Stomach (tissue), 19 donors: ENCODE results near the gene NPY. TPM values are rescaled to one million over a fixed set of nuclear protein-coding genes. Genes with fewer than 3 reads are reported as not detected.

Source experiments
- DNase-seq, 2 donors: peaks; one replicate each; pipeline versions ENCODE4 v3.0.0 to v3.0.0-alpha.2; 2013 to 2019
- H3K27ac ChIP-seq, 5 donors: fragments of 200-600 bp in 4 of 5; sonication (generic) in 4 of 5; one replicate each; pipeline ENCODE4 v1.5.1; 2013 to 2019; ENCODE audit warnings: mild to moderate bottlenecking in 1 of 5, moderate library complexity in 1 of 5
- H3K27me3 ChIP-seq, 3 donors: fragments of 200-600 bp; sonication (generic); one replicate each; pipeline ENCODE4 v1.5.1; 2017 to 2019; ENCODE audit warnings: mixed run types in 1 of 3
- H3K36me3 ChIP-seq, 4 donors: fragments of 200-600 bp; sonication (generic); 1 replicate in 3 of 4; 2 replicates in 1 of 4; pipeline ENCODE4 v1.5.1; 2016 to 2019
- H3K4me1 ChIP-seq, 4 donors: fragments of 200-600 bp; sonication (generic); one replicate each; pipeline ENCODE4 v1.5.1; 2016 to 2019
- H3K4me3 ChIP-seq, 4 donors: fragments of 200-600 bp; sonication (generic) in 3 of 4; one replicate each; pipeline ENCODE4 v1.5.1; 2016 to 2019; ENCODE audit warnings: mild to moderate bottlenecking in 1 of 4
- H3K9me3 ChIP-seq, 4 donors: fragments of 200-600 bp; sonication (generic); one replicate each; pipeline ENCODE4 v1.5.1; 2016 to 2019
- CTCF ChIP-seq, 7 experiments: fragments of 450-650 bp in 4 of 7; fragments of 200-600 bp in 3 of 7; sonication (generic) in 3 of 7; IDR thresholded peaks; one replicate each; pipeline ENCODE4 v1.5.1; 2016 to 2019; ENCODE audit warnings: antibody characterized with exemption in 7 of 7, control low read depth in 2 of 7, mild to moderate bottlenecking in 1 of 7
- EP300 ChIP-seq: sonication (generic); formaldehyde crosslinking; IDR thresholded peaks from one replicate; pipeline ENCODE4 v1.6.1; 2017; ENCODE audit warnings: antibody characterized with exemption
- POLR2A ChIP-seq, 4 donors: fragments of 450-650 bp; IDR thresholded peaks; one replicate each; pipeline ENCODE4 v1.6.1; 2016; ENCODE audit warnings: antibody characterized with exemption in 4 of 4, control low read depth in 2 of 4, mild to moderate bottlenecking in 1 of 4, moderate library complexity in 1 of 4
- POLR2AphosphoS5 ChIP-seq, 3 donors: sonication (generic); formaldehyde crosslinking; IDR thresholded peaks; one replicate each; pipeline ENCODE4 v1.6.1; 2016; ENCODE audit warnings: antibody characterized with exemption in 3 of 3
- WGBS, 5 donors: extraction: QIAGEN DNeasy Blood & Tissue Kit in 3 of 5; methylation state at CpG; one replicate each; pipeline versions ENCODE4 v1.1.5 to v1.1.7; 2013 to 2018; 5-methylcytosine and 5-hydroxymethylcytosine counted together
- intact Hi-C: fragments of 100-400 bp; cut with DNase I; formaldehyde crosslinking; loops from one replicate; pipeline ENCODE4 v1.15.1; 2023; ENCODE audit warnings: low total_unique reads
- long read RNA-seq, 10 donors: transcript quantifications; one replicate each; lab custom pipeline, GENCODE V29; 2026
- polyA plus RNA-seq, 3 donors: library from polyadenylated mRNA; stranded (reverse); fragments of 200-250 nt; gene quantifications; one replicate each; pipeline ENCODE4 v1.2.3, GENCODE V29; 2013
- total RNA-seq, 5 donors: library from RNA; depleted of rRNA; stranded (reverse); fragments of >200 nt; gene quantifications; one replicate each; pipeline versions ENCODE4 v1.1.0 to v1.2.3, GENCODE V29; 2014 to 2016
- donor health status: healthy with polysubstance abuse.
- donor health status: Bipolar disorder and iron deficiency.
- donor health status: healthy.

Gene NPY
- total RNA-seq: 1 to 10 TPM in 2 of 5 donors, not detected in 3; 2.9 to 6.2 TPM
- polyA plus RNA-seq: 10 to 100 TPM in 1 of 3 donors, 1 to 10 TPM in 1, not detected in 1; 2.6 to 19.2 TPM
- long read RNA-seq, donor 1, partial matches to known transcripts: 0 of 4 reads
- long read RNA-seq, donor 1, other reads (novel, unspliced or antisense): 0 of 4 reads
- long read RNA-seq, donor 2, transcript NPY-201 (4 exons, 585 nt): major isoform, 8 of 8 reads
- long read RNA-seq, donor 2, partial matches to known transcripts: 0 of 8 reads
- long read RNA-seq, donor 2, other reads (novel, unspliced or antisense): 0 of 8 reads
- long read RNA-seq, donor 3, transcript NPY-201 (4 exons, 585 nt): major isoform, 6 of 7 reads
- long read RNA-seq, donor 3, partial matches to known transcripts: 0 of 7 reads
- long read RNA-seq, donor 3, other reads (novel, unspliced or antisense): 0 of 7 reads
- long read RNA-seq, donor 4, partial matches to known transcripts: 0 of 1 reads
- long read RNA-seq, donor 4, other reads (novel, unspliced or antisense): 0 of 1 reads
- long read RNA-seq, donor 5, transcript NPY-201 (4 exons, 585 nt): major isoform, 16 of 19 reads
- long read RNA-seq, donor 5, partial matches to known transcripts: 0 of 19 reads
- long read RNA-seq, donor 5, other reads (novel, unspliced or antisense): 0 of 19 reads
- long read RNA-seq, donor 6, transcript NPY-201 (4 exons, 585 nt): major isoform, 8 of 10 reads
- long read RNA-seq, donor 6, partial matches to known transcripts: 0 of 10 reads
- long read RNA-seq, donor 6, other reads (novel, unspliced or antisense): 0 of 10 reads
- long read RNA-seq, donor 7, partial matches to known transcripts: 0 of 6 reads
- long read RNA-seq, donor 7, other reads (novel, unspliced or antisense): 0 of 6 reads
- long read RNA-seq, donor 8, transcript NPY-201 (4 exons, 585 nt): major isoform, 5 of 5 reads
- long read RNA-seq, donor 8, partial matches to known transcripts: 0 of 5 reads
- long read RNA-seq, donor 8, other reads (novel, unspliced or antisense): 0 of 5 reads
- long read RNA-seq, donor 9, transcript NPY-201 (4 exons, 585 nt): major isoform, 6 of 10 reads
- long read RNA-seq, donor 9, partial matches to known transcripts: 0 of 10 reads
- long read RNA-seq, donor 9, other reads (novel, unspliced or antisense): 0 of 10 reads
- long read RNA-seq, donor 10, partial matches to known transcripts: 0 of 4 reads
- long read RNA-seq, donor 10, other reads (novel, unspliced or antisense): 0 of 4 reads

GRCh38 chr7:24283897-24284698 is at the start of gene NPY:
Gene NPY (plus strand): TSS chr7:24284190. CDS start chr7:24285241, 1,051 bp downstream.
- Histone ChIP-seq H3K4me1 (peaks cover 15 to 23% (median 20%) of the 10 kb centered on the region in 4 donors), H3K27me3 (peaks cover 4 to 75% (median 27%) of the 10 kb centered on the region in 3 donors), H3K4me3 (peak within 1 kb of the TSS in 3 of 4 donors; percentile 21 to 39 (median 27)), H3K27ac (no peak within 1 kb of the TSS), H3K9me3 (peaks cover 0 to 5% (median 0%) of the 10 kb centered on the region in 4 donors), H3K36me3 (no peaks in the 10 kb centered on the region)
- DNase-seq: peak in 1 of 2 donors; percentile 42
- 2 to 5% (median 3%) methylated on average over 47 to 73 of the region's 73 CpGs for WGBS, 5 donors
- intact Hi-C loops: no loop called here
- no peak for TF ChIP-seq POLR2A (IDR thresholded peaks at IDR 0.05)
- no peak for TF ChIP-seq POLR2AphosphoS5 (IDR thresholded peaks at IDR 0.05)
- TF ChIP-seq CTCF (IDR thresholded peaks at IDR 0.05): no peak
- TF ChIP-seq EP300: no peak

GRCh38 chr7:24239260-24239659 is 44.7 kb upstream of the NPY start:
- DNase-seq: no peak
- TF ChIP-seq POLR2AphosphoS5 (IDR thresholded peaks at IDR 0.05): no peak
- no peak for TF ChIP-seq POLR2A (IDR thresholded peaks at IDR 0.05)
- no peak for TF ChIP-seq EP300
- no peak for TF ChIP-seq CTCF (IDR thresholded peaks at IDR 0.05)
- no peaks in the 10 kb centered on the region for H3K4me1 ChIP-seq
- no peak overlapping the region for H3K27ac ChIP-seq
- intact Hi-C loops: no loop called here
- no peaks in the 10 kb centered on the region for H3K36me3 ChIP-seq
- H3K9me3 ChIP-seq: no peaks in the 10 kb centered on the region
- no peaks in the 10 kb centered on the region for H3K27me3 ChIP-seq
- no peak overlapping the region for H3K4me3 ChIP-seq

GRCh38 chr7:24241206-24241605 is 42.8 kb upstream of the NPY start:
- no peak for TF ChIP-seq POLR2AphosphoS5 (IDR thresholded peaks at IDR 0.05)
- TF ChIP-seq CTCF (IDR thresholded peaks at IDR 0.05): no peak
- no peak for TF ChIP-seq POLR2A (IDR thresholded peaks at IDR 0.05)
- no peak for TF ChIP-seq EP300
- Histone ChIP-seq H3K4me1 (no peaks in the 10 kb centered on the region), H3K4me3 (no peak overlapping the region), H3K36me3 (no peaks in the 10 kb centered on the region), H3K27ac (no peak overlapping the region), H3K27me3 (no peaks in the 10 kb centered on the region), H3K9me3 (no peaks in the 10 kb centered on the region)
- intact Hi-C loops: no loop called here
- 87 to 93% (median 92%) methylated on average over 5 of the region's 5 CpGs for WGBS, 5 donors
- no peak for DNase-seq
